HepG2 (cell line): ENCODE measurements around the gene KRTAP5-6. TPM values are rescaled to one million over a fixed set of nuclear protein-coding genes. Genes with fewer than 3 reads are reported as not detected.

Source experiments
- ARHGAP35 ChIP-seq: sonication (generic); formaldehyde crosslinking; IDR thresholded peaks from 2 replicates; pipeline ENCODE4 v1.9.0; 2022; ENCODE audit warnings: mild to moderate bottlenecking, inconsistent platforms, moderate library complexity, missing genetic modification reagents, borderline replicate concordance
- ASH2L ChIP-seq: fragments of 300-600, 200-600 bp; sonication (generic); IDR thresholded peaks from 2 replicates; pipeline ENCODE4 v1.7.0; 2017; ENCODE audit warnings: low read depth, mild to moderate bottlenecking, moderate library complexity, mixed read lengths, low read length; ENCODE audit not compliant: insufficient read length
- ATF2 ChIP-seq: sonication (generic); formaldehyde crosslinking; IDR thresholded peaks from 2 replicates; pipeline ENCODE4 v1.4.0; 2020; ENCODE audit warnings: missing genetic modification reagents
- BRCA1 ChIP-seq: sonication (generic); formaldehyde crosslinking; IDR thresholded peaks from 2 replicates; pipeline ENCODE4 v1.4.0; 2020; ENCODE audit warnings: missing genetic modification reagents
- FLYWCH1 ChIP-seq: sonication (generic); formaldehyde crosslinking; IDR thresholded peaks from 2 replicates; pipeline ENCODE4 v1.8.1; 2023; ENCODE audit warnings: mild to moderate bottlenecking, missing genetic modification reagents
- GMEB1 ChIP-seq: sonication (generic); formaldehyde crosslinking; IDR thresholded peaks from 2 replicates; pipeline ENCODE4 v1.5.1; 2020; ENCODE audit warnings: missing genetic modification reagents, mild to moderate bottlenecking, borderline replicate concordance
- HOMEZ ChIP-seq: IDR thresholded peaks from 2 replicates; pipeline ENCODE4 v1.6.1; 2016; ENCODE audit warnings: low read depth
- KMT2B ChIP-seq: IDR thresholded peaks from 2 replicates; pipeline ENCODE4 v1.6.1; 2016; ENCODE audit warnings: missing genetic modification reagents, missing compliant biosample characterization
- MED1 ChIP-seq: sonication (generic); formaldehyde crosslinking; IDR thresholded peaks from 2 replicates; pipeline ENCODE4 v1.4.0; 2020; ENCODE audit warnings: missing genetic modification reagents
- RNF219 ChIP-seq: sonication (generic); formaldehyde crosslinking; IDR thresholded peaks from 2 replicates; pipeline ENCODE4 v1.5.0; 2020; ENCODE audit warnings: mild to moderate bottlenecking, missing genetic modification reagents
- SMC3 ChIP-seq: IDR thresholded peaks from 2 replicates; pipeline ENCODE4 v1.6.1; 2011; ENCODE audit warnings: low read length, improper control_type of control experiment
- SNAPC5 ChIP-seq: sonication (generic); formaldehyde crosslinking; IDR thresholded peaks from 2 replicates; pipeline ENCODE4 v1.8.1; 2023; ENCODE audit warnings: mild to moderate bottlenecking, missing genetic modification reagents, borderline replicate concordance
- TBX3 ChIP-seq: fragments of 450-650 bp; IDR thresholded peaks from 2 replicates; pipeline ENCODE4 v1.6.1; 2017; ENCODE audit warnings: antibody characterized with exemption, mild to moderate bottlenecking, inconsistent platforms, borderline replicate concordance
- ZBTB21 ChIP-seq: sonication (generic); formaldehyde crosslinking; IDR thresholded peaks from 2 replicates; pipeline ENCODE4 v1.4.0; 2020; ENCODE audit warnings: missing genetic modification reagents
- ZKSCAN1 ChIP-seq: fragments of 150-350 bp; IDR thresholded peaks from 2 replicates; pipeline ENCODE4 v1.6.1; 2014; ENCODE audit warnings: low read length
- ZNF891 ChIP-seq: sonication (generic); formaldehyde crosslinking; IDR thresholded peaks from 2 replicates; pipeline ENCODE4 v1.5.0; 2020; ENCODE audit warnings: mild to moderate bottlenecking, missing genetic modification reagents
- polyA plus RNA-seq, 8 experiments: library from polyadenylated mRNA; depleted of rRNA in 3 of 8; stranded (reverse) in 7 of 8; unstranded in 1 of 8; fragments of >200 nt; fragmentation: Illumina TruSeq in 4 of 8; extraction: Trizol in 4 of 8; gene quantifications; 2 replicates each; pipeline versions ENCODE4 v1.2.1 to v1.2.3, GENCODE V29; 2011 to 2016; ENCODE audit warnings: low read depth in 4 of 8, missing spikeins in 1 of 8, mixed read lengths in 1 of 8; ENCODE audit not compliant: insufficient read depth in 1 of 8
- total RNA-seq, 5 experiments: library from RNA; depleted of rRNA; stranded (reverse); fragments of >200 nt; fragmentation: Illumina TruSeq; extraction: Trizol; gene quantifications; 2 replicates each; pipeline ENCODE4 v1.2.3, GENCODE V29; 2016; ENCODE audit warnings: low read depth in 1 of 5

The KRTAP5-6 gene
- total and polyA plus RNA-seq, 2 of the 13 experiments (the other 11 are each of a cell fraction or from before 2014, with no cell fraction given) = not detected

- TF ChIP-seq FLYWCH1 (CRISPR knock-in tag) = no peak
- TF ChIP-seq ZNF891 = peak; percentile 20; the same call in 1 of the 2 replicates
- TF ChIP-seq ATF2 (CRISPR knock-in tag) = peak; percentile 93
- peak; percentile 88; the same call in 1 of the 2 replicates for TF ChIP-seq RNF219
- peak; percentile 61 for TF ChIP-seq GMEB1 (CRISPR knock-in tag)
- TF ChIP-seq MED1 (CRISPR knock-in tag) = peak; percentile 100
- no peak for TF ChIP-seq BRCA1 (CRISPR knock-in tag)
- TF ChIP-seq TBX3 = peak; percentile 79
- no peak; the same call in 1 of the 2 replicates for TF ChIP-seq ARHGAP35 (CRISPR knock-in tag)
- TF ChIP-seq ZKSCAN1 = no peak; the same call in 1 of the 2 replicates
- peak; percentile 65 for TF ChIP-seq KMT2B (CRISPR knock-in tag)
- no peak for TF ChIP-seq SMC3
- 0 out of 2 replicates have a peak, but pooled peaks have one; percentile 7 for TF ChIP-seq HOMEZ (CRISPR knock-in tag)
- TF ChIP-seq ASH2L = peak; percentile 64
- no peak for TF ChIP-seq ZBTB21 (CRISPR knock-in tag)
- TF ChIP-seq SNAPC5 = peak; percentile 37; the same call in 1 of the 2 replicates
Observed at GRCh38 chr11:1691026-1691877, 5.7 kb upstream of the KRTAP5-6 start (continued).
